NOMO-1 (cell line): ENCODE data around the gene LNX2.
A peak's percentile ranks its signal among the peaks of the same experiment; 100 is the strongest.

Source experiments
- DNase-seq, 2 experiments: peaks; one replicate each; lab custom pipeline; 2025; ENCODE audit not compliant: unreplicated experiment in 2 of 2; lab: John Stamatoyannopoulos, UW

LNX2 gene

GRCh38 chr13:27516103-27516502, 104.2 kb downstream of the LNX2 start:
- no peak for DNase-seq

GRCh38 chr13:27510082-27510481, 110.2 kb downstream of the LNX2 start:
- no peak for DNase-seq

- no peak for DNase-seq
These were observed 111.5 kb downstream of the LNX2 start for GRCh38 chr13:27508802-27509201.

GRCh38 chr13:27505792-27506191, 114.5 kb downstream of the LNX2 start:
- peak in 1 of 2 experiments; percentile 19 for DNase-seq

GRCh38 chr13:27504868-27505194, 115.5 kb downstream of the LNX2 start:
- no peak for DNase-seq

GRCh38 chr13:27504128-27504867, 116.0 kb downstream of the LNX2 start:
- DNase-seq = no peak

GRCh38 chr13:27500806-27501534, 119.4 kb downstream of the LNX2 start:
- no peak for DNase-seq

- DNase-seq = no peak
These were observed 122.6 kb downstream of the LNX2 start for GRCh38 chr13:27497563-27498230.

GRCh38 chr13:27496536-27497273, 123.6 kb downstream of the LNX2 start:
- no peak for DNase-seq

- no peak for DNase-seq
These were observed 124.3 kb downstream of the LNX2 start for GRCh38 chr13:27496006-27496405.
